Measurements from ENCODE around the gene PLEKHA1. TPM values are rescaled to one million over a fixed set of nuclear protein-coding genes. Genes with fewer than 3 reads are reported as not detected.

PLEKHA1 gene
- total and polyA plus RNA-seq, 4 donors = 15.9 to 29.2 (median 22.9) TPM

DNA sequence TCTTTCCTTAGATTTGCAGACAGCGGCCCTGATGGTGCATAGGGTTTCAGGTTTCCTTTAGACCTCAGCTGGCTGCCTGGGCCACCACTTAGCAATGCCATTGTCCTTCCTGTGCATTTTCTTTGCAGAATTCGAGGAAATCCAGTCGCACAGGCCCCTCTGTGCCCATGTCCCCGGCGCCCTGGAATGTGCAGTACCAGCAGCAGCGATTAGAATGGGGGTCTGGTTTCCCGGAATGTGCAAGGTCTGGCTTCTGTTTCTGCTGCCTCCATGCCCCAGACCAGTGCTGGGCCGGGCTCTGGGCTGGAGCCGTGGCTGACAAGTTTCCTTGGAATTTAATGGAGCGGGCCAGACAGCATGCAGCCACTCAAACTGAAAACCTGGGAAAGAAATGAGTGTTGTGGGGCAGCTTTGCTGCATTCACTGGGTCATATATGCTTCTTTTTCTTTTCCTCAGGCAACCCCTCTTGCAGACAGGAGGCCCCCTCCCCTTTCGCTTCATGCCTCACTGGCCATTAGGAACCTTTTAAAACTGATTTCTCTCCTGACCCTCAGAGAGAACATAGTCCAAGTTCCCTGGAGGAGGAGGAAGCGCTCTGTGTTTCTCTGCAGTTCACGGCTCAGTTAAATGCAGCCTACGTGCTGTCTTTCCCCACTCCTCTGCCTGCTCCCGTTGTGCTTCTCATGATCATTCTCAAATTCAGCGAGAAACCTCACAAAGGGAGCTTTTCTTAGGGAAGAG is 101.3 kb downstream of the PLEKHA1 start:
- WGBS = 83% methylated on average over 16 of the region's 16 CpGs
- no peak overlapping the region for H3K27ac ChIP-seq (ENCODE audit: low read depth in 1 of 2, low read length in 2 of 2)
- peaks cover 0 to 5% (median 2%) of the 10 kb centered on the region in 4 donors for H3K4me1 ChIP-seq (ENCODE audit: control insufficient read depth in 4 of 4, insufficient read depth in 4 of 4, low read length in 3 of 4)
- DNase-seq (ENCODE audit: low spot score) = no peak
- H3K36me3 ChIP-seq (ENCODE audit: control insufficient read depth in 4 of 4, insufficient read depth in 3 of 4, low read depth in 1 of 4, low read length in 3 of 4) = no peaks in the 10 kb centered on the region
- no peaks in the 10 kb centered on the region for H3K27me3 ChIP-seq (ENCODE audit: control insufficient read depth in 4 of 4, insufficient read depth in 4 of 4, low read length in 3 of 4)
- no peaks in the 10 kb centered on the region for H3K9me3 ChIP-seq (ENCODE audit: control insufficient read depth in 4 of 4, low read length in 3 of 4)
- H3K4me3 ChIP-seq (ENCODE audit: low read depth in 1 of 3, low read length in 3 of 3) = no peak overlapping the region
- TF ChIP-seq JUND (IDR thresholded peaks at IDR 0.05) (no peak), RXRA (IDR thresholded peaks at IDR 0.05) (no peak), YY1 (IDR thresholded peaks at IDR 0.05) (no peak)
- no peak overlapping the region for H3K9ac ChIP-seq (ENCODE audit: low read depth in 1 of 2, low read length in 2 of 2)

DNA sequence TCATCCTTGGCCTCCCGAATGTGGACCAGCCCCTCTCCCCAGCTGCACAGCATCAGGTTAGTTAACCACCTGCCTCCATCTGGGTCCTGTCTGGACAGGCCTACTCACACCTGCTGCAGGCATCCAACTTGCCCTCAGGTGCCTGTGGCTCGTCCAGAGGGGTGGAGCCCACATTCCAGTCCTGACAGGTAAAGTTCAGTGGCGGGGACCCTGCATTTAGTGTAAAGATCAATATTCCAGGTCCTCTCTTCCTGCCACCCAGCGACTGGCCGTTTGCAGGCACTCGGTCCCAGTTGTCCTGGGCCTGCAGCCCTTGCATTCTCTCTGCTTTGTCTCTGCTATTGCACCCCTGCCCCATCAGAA is 101.8 kb downstream of the PLEKHA1 start:
- Histone ChIP-seq H3K36me3 (ENCODE audit: control insufficient read depth in 4 of 4, insufficient read depth in 3 of 4, low read depth in 1 of 4, low read length in 3 of 4) (no peaks in the 10 kb centered on the region), H3K27me3 (ENCODE audit: control insufficient read depth in 4 of 4, insufficient read depth in 4 of 4, low read length in 3 of 4) (no peaks in the 10 kb centered on the region), H3K9me3 (ENCODE audit: control insufficient read depth in 4 of 4, low read length in 3 of 4) (no peaks in the 10 kb centered on the region), H3K27ac (ENCODE audit: low read depth in 1 of 2, low read length in 2 of 2) (no peak overlapping the region), H3K4me1 (ENCODE audit: control insufficient read depth in 4 of 4, insufficient read depth in 4 of 4, low read length in 3 of 4) (peaks cover 0 to 5% (median 2%) of the 10 kb centered on the region in 4 donors), H3K9ac (ENCODE audit: low read depth in 1 of 2, low read length in 2 of 2) (no peak overlapping the region), H3K4me3 (ENCODE audit: low read depth in 1 of 3, low read length in 3 of 3) (no peak overlapping the region)
- TF ChIP-seq HNF4G (IDR thresholded peaks at IDR 0.05) (no peak), GABPA (IDR thresholded peaks at IDR 0.05 in 1 of 2, conservative IDR thresholded peaks at IDR 0.05 in 1 of 2) (no peak), EGR1 (IDR thresholded peaks at IDR 0.05; ENCODE audit: low read depth in 2 of 2) (no peak), RXRA (IDR thresholded peaks at IDR 0.05) (no peak), FOXA1 (IDR thresholded peaks at IDR 0.05) (no peak), JUND (IDR thresholded peaks at IDR 0.05) (no peak), HNF4A (conservative IDR thresholded peaks at IDR 0.05) (no peak), RAD21 (IDR thresholded peaks at IDR 0.05) (no peak), MAX (IDR thresholded peaks at IDR 0.05) (no peak), ZBTB33 (IDR thresholded peaks at IDR 0.05) (no peak)
- no peak for DNase-seq (ENCODE audit: low spot score)
- WGBS = 91% methylated on average over 6 of the region's 6 CpGs

DNA sequence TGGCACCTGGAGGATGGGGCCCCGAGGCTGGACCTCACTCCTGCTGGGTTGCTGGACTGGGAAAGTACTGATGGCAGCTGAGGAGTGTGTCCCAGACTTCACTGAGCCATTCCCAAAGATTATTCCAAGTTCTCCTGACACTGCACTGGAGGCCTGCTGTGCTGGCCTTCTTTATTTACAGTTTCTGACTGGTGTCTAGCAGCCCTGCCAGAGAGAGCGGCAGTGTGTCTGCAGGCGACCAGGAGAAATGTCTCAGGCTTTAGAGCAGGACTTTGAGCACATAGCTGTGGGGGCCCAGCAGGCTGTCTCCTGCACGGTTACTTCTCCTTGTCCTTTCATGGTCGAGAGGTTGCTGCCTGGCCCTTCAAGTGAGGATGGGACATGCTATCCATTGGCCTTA is 102.9 kb downstream of the PLEKHA1 start:
- peaks cover 0 to 5% (median 2%) of the 10 kb centered on the region in 4 donors for H3K4me1 ChIP-seq (ENCODE audit: control insufficient read depth in 4 of 4, insufficient read depth in 4 of 4, low read length in 3 of 4)
- TF ChIP-seq ZBTB33 (IDR thresholded peaks at IDR 0.05) = no peak
- TF ChIP-seq, protein P1, sequence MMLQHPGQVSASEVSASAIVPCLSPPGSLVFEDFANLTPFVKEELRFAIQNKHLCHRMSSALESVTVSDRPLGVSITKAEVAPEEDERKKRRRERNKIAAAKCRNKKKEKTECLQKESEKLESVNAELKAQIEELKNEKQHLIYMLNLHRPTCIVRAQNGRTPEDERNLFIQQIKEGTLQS (IDR thresholded peaks at IDR 0.05) = no peak
- no peak for TF ChIP-seq TAF1 (conservative IDR thresholded peaks at IDR 0.05)
- TF ChIP-seq MAX (IDR thresholded peaks at IDR 0.05) = no peak
- TF ChIP-seq SP1 (IDR thresholded peaks at IDR 0.05) = no peak
- TF ChIP-seq, protein P2, sequence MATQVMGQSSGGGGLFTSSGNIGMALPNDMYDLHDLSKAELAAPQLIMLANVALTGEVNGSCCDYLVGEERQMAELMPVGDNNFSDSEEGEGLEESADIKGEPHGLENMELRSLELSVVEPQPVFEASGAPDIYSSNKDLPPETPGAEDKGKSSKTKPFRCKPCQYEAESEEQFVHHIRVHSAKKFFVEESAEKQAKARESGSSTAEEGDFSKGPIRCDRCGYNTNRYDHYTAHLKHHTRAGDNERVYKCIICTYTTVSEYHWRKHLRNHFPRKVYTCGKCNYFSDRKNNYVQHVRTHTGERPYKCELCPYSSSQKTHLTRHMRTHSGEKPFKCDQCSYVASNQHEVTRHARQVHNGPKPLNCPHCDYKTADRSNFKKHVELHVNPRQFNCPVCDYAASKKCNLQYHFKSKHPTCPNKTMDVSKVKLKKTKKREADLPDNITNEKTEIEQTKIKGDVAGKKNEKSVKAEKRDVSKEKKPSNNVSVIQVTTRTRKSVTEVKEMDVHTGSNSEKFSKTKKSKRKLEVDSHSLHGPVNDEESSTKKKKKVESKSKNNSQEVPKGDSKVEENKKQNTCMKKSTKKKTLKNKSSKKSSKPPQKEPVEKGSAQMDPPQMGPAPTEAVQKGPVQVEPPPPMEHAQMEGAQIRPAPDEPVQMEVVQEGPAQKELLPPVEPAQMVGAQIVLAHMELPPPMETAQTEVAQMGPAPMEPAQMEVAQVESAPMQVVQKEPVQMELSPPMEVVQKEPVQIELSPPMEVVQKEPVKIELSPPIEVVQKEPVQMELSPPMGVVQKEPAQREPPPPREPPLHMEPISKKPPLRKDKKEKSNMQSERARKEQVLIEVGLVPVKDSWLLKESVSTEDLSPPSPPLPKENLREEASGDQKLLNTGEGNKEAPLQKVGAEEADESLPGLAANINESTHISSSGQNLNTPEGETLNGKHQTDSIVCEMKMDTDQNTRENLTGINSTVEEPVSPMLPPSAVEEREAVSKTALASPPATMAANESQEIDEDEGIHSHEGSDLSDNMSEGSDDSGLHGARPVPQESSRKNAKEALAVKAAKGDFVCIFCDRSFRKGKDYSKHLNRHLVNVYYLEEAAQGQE (IDR thresholded peaks at IDR 0.05) = no peak
- no peak for TF ChIP-seq YY1 (IDR thresholded peaks at IDR 0.05)
- TF ChIP-seq HNF4A (conservative IDR thresholded peaks at IDR 0.05) = no peak
- no peak for TF ChIP-seq RXRA (IDR thresholded peaks at IDR 0.05)
- TF ChIP-seq RAD21 (IDR thresholded peaks at IDR 0.05) = no peak
- TF ChIP-seq FOXA1 (IDR thresholded peaks at IDR 0.05) = no peak
- TF ChIP-seq HNF4G (IDR thresholded peaks at IDR 0.05) = no peak
- TF ChIP-seq NR2F2 (IDR thresholded peaks at IDR 0.05) = no peak
- no peak for TF ChIP-seq GABPA (IDR thresholded peaks at IDR 0.05 in 1 of 2, conservative IDR thresholded peaks at IDR 0.05 in 1 of 2)
- TF ChIP-seq FOXA2 (IDR thresholded peaks at IDR 0.05) = no peak
- no peak for TF ChIP-seq EGR1 (IDR thresholded peaks at IDR 0.05; ENCODE audit: low read depth in 2 of 2)

More for the DNA sequence above, 102.9 kb downstream of the PLEKHA1 start:
- no peaks in the 10 kb centered on the region for H3K36me3 ChIP-seq (ENCODE audit: control insufficient read depth in 4 of 4, insufficient read depth in 3 of 4, low read depth in 1 of 4, low read length in 3 of 4)
- no peak overlapping the region for H3K4me3 ChIP-seq (ENCODE audit: low read depth in 1 of 3, low read length in 3 of 3)
- no peak overlapping the region for H3K9ac ChIP-seq (ENCODE audit: low read depth in 1 of 2, low read length in 2 of 2)
- no peaks in the 10 kb centered on the region for H3K9me3 ChIP-seq (ENCODE audit: control insufficient read depth in 4 of 4, low read length in 3 of 4)
- H3K27me3 ChIP-seq (ENCODE audit: control insufficient read depth in 4 of 4, insufficient read depth in 4 of 4, low read length in 3 of 4) = no peaks in the 10 kb centered on the region
- no peak for DNase-seq (ENCODE audit: low spot score)
- H3K27ac ChIP-seq (ENCODE audit: low read depth in 1 of 2, low read length in 2 of 2) = no peak overlapping the region
- WGBS = 86% methylated on average over 5 of the region's 5 CpGs

Measured in liver (tissue), 9 donors.